SK-N-SH treated with all-trans-retinoic acid at 6 μM for 48 hours (cell line): ENCODE results near the gene CHSY1.

ENCODE experiments used
- ARNTL ChIP-seq: fragments of 450-650 bp; formaldehyde crosslinking; IDR thresholded peaks from 2 replicates; pipeline ENCODE4 v1.5.0; 2020; ENCODE audit warnings: low read depth, mild to moderate bottlenecking, moderate library complexity, borderline replicate concordance
- BACH2 ChIP-seq: fragments of 250-450 bp; sonication (Bioruptor Pico); IDR thresholded peaks from 2 replicates; pipeline ENCODE4 v1.9.0; 2021; ENCODE audit warnings: mild to moderate bottlenecking, borderline replicate concordance
- CSDC2 ChIP-seq: fragments of 250-450 bp; sonication (Bioruptor Pico); IDR thresholded peaks from 2 replicates; pipeline ENCODE4 v1.5.0; 2020; ENCODE audit warnings: mild to moderate bottlenecking, moderate library complexity
- PATZ1 ChIP-seq: fragments of 250-450 bp; sonication (Bioruptor Pico); IDR thresholded peaks from 2 replicates; pipeline ENCODE4 v1.8.0; 2020; ENCODE audit warnings: mild to moderate bottlenecking, moderate library complexity, borderline replicate concordance
- PPARA ChIP-seq: fragments of 250-450 bp; sonication (Bioruptor Pico); IDR thresholded peaks from 2 replicates; pipeline ENCODE4 v1.5.0; 2020; ENCODE audit warnings: mild to moderate bottlenecking, borderline replicate concordance
- SNAI2 ChIP-seq: fragments of 250-450 bp; sonication (Bioruptor Pico); IDR thresholded peaks from 2 replicates; pipeline ENCODE4 v1.5.0; 2020; ENCODE audit warnings: mild to moderate bottlenecking, moderate library complexity
- ZFP30 ChIP-seq: fragments of 450-650 bp; formaldehyde crosslinking; IDR thresholded peaks from 2 replicates; pipeline ENCODE4 v1.5.0; 2022; ENCODE audit warnings: mild to moderate bottlenecking, moderate library complexity
- ZNF565 ChIP-seq: fragments of 450-650 bp; formaldehyde crosslinking; conservative IDR thresholded peaks from 2 replicates; pipeline ENCODE4 v1.5.0; 2020; ENCODE audit warnings: low read depth, mild to moderate bottlenecking, moderate library complexity
- ZNF8 ChIP-seq: fragments of 450-650 bp; formaldehyde crosslinking; IDR thresholded peaks from 2 replicates; pipeline ENCODE4 v1.5.0; 2020; ENCODE audit warnings: mild to moderate bottlenecking, moderate library complexity
- TF ChIP-seq, protein P1 (sequence below): fragments of 250-450 bp; sonication (Bioruptor Pico); IDR thresholded peaks from 2 replicates; pipeline ENCODE4 v1.5.1; 2020; ENCODE audit warnings: low read depth, mild to moderate bottlenecking, moderate library complexity
- TF ChIP-seq, protein P2 (sequence below): fragments of 250-450 bp; sonication (Bioruptor Pico); IDR thresholded peaks from 2 replicates; pipeline ENCODE4 v1.8.0; 2021; ENCODE audit warnings: low read depth, mild to moderate bottlenecking, moderate library complexity, borderline replicate concordance

GRCh38 chr15:101156061-101156460 lies 95.8 kb downstream of the CHSY1 start:
- TF ChIP-seq ZNF8 (CRISPR knock-in tag) (no peak), CSDC2 (CRISPR knock-in tag) (no peak), SNAI2 (CRISPR knock-in tag) (no peak), PATZ1 (CRISPR knock-in tag) (no peak), BACH2 (CRISPR knock-in tag) (no peak), PPARA (CRISPR knock-in tag) (no peak), ZNF565 (CRISPR knock-in tag) (no peak), ZFP30 (CRISPR knock-in tag) (no peak), ARNTL (CRISPR knock-in tag) (no peak)
- TF ChIP-seq, protein P1, sequence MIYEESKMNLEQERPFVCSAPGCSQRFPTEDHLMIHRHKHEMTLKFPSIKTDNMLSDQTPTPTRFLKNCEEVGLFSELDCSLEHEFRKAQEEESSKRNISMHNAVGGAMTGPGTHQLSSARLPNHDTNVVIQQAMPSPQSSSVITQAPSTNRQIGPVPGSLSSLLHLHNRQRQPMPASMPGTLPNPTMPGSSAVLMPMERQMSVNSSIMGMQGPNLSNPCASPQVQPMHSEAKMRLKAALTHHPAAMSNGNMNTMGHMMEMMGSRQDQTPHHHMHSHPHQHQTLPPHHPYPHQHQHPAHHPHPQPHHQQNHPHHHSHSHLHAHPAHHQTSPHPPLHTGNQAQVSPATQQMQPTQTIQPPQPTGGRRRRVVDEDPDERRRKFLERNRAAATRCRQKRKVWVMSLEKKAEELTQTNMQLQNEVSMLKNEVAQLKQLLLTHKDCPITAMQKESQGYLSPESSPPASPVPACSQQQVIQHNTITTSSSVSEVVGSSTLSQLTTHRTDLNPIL (CRISPR knock-in tag): no peak
- TF ChIP-seq, protein P2, sequence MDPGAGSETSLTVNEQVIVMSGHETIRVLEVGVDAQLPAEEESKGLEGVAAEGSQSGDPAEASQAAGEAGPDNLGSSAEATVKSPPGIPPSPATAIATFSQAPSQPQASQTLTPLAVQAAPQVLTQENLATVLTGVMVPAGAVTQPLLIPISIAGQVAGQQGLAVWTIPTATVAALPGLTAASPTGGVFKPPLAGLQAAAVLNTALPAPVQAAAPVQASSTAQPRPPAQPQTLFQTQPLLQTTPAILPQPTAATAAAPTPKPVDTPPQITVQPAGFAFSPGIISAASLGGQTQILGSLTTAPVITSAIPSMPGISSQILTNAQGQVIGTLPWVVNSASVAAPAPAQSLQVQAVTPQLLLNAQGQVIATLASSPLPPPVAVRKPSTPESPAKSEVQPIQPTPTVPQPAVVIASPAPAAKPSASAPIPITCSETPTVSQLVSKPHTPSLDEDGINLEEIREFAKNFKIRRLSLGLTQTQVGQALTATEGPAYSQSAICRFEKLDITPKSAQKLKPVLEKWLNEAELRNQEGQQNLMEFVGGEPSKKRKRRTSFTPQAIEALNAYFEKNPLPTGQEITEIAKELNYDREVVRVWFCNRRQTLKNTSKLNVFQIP (CRISPR knock-in tag): no peak
